Naive B cell (primary cell): ENCODE data around the gene CEMIP. TPM values are rescaled to one million over a fixed set of nuclear protein-coding genes. Genes with fewer than 3 reads are reported as not detected.

ENCODE experiments used
- ATAC-seq, 2 donors: fragments of 150-1000 bp; cut with Tn5 transposase; 2 replicates each; pipeline ENCODE4 v1.10.0; 2021; ENCODE audit warnings: low read depth in 2 of 2, mild to moderate bottlenecking in 2 of 2, moderate library complexity in 2 of 2
- DNase-seq: peaks from one replicate; pipeline ENCODE4 v3.0.0; 2022
- H3K27ac Mint-ChIP-seq, 6 donors: one replicate each; pipeline ENCODE4 v1.8.0; 2020 to 2022; ENCODE audit warnings: mild to moderate bottlenecking in 6 of 6, mixed read lengths in 6 of 6, moderate library complexity in 5 of 6, inconsistent platforms in 2 of 6
- H3K27me3 Mint-ChIP-seq, 3 donors: one replicate each; pipeline ENCODE4 v1.8.0; 2021 to 2022; ENCODE audit warnings: mixed read lengths in 3 of 3, mild to moderate bottlenecking in 1 of 3
- H3K36me3 Mint-ChIP-seq, 2 donors: one replicate each; pipeline ENCODE4 v1.8.0; 2020 to 2022; ENCODE audit warnings: mixed read lengths in 2 of 2, inconsistent platforms in 1 of 2, mild to moderate bottlenecking in 1 of 2
- H3K4me1 Mint-ChIP-seq, 3 donors: one replicate each; pipeline ENCODE4 v1.8.0; 2020 to 2022; ENCODE audit warnings: mixed read lengths in 3 of 3, inconsistent platforms in 1 of 3, mild to moderate bottlenecking in 1 of 3, moderate library complexity in 1 of 3
- H3K4me3 Mint-ChIP-seq, 8 donors: one replicate each; pipeline ENCODE4 v1.8.0; 2020 to 2022; ENCODE audit warnings: mild to moderate bottlenecking in 8 of 8, mixed read lengths in 8 of 8, moderate library complexity in 8 of 8, inconsistent platforms in 2 of 8
- H3K9me3 Mint-ChIP-seq, 7 donors: one replicate each; pipeline ENCODE4 v1.8.0; 2020 to 2022; ENCODE audit warnings: mixed read lengths in 7 of 7, mild to moderate bottlenecking in 5 of 7, inconsistent platforms in 2 of 7, moderate library complexity in 1 of 7
- polyA plus RNA-seq, 6 donors: library from polyadenylated mRNA; unstranded; fragments of 300-500 nt; fragmentation: Illumina TruSeq; gene quantifications; one replicate each; pipeline ENCODE4 v1.2.3, GENCODE V29; 2021; ENCODE audit warnings: low read depth in 6 of 6

Gene CEMIP, protein sequence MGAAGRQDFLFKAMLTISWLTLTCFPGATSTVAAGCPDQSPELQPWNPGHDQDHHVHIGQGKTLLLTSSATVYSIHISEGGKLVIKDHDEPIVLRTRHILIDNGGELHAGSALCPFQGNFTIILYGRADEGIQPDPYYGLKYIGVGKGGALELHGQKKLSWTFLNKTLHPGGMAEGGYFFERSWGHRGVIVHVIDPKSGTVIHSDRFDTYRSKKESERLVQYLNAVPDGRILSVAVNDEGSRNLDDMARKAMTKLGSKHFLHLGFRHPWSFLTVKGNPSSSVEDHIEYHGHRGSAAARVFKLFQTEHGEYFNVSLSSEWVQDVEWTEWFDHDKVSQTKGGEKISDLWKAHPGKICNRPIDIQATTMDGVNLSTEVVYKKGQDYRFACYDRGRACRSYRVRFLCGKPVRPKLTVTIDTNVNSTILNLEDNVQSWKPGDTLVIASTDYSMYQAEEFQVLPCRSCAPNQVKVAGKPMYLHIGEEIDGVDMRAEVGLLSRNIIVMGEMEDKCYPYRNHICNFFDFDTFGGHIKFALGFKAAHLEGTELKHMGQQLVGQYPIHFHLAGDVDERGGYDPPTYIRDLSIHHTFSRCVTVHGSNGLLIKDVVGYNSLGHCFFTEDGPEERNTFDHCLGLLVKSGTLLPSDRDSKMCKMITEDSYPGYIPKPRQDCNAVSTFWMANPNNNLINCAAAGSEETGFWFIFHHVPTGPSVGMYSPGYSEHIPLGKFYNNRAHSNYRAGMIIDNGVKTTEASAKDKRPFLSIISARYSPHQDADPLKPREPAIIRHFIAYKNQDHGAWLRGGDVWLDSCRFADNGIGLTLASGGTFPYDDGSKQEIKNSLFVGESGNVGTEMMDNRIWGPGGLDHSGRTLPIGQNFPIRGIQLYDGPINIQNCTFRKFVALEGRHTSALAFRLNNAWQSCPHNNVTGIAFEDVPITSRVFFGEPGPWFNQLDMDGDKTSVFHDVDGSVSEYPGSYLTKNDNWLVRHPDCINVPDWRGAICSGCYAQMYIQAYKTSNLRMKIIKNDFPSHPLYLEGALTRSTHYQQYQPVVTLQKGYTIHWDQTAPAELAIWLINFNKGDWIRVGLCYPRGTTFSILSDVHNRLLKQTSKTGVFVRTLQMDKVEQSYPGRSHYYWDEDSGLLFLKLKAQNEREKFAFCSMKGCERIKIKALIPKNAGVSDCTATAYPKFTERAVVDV (N-terminal part only)
- polyA plus RNA-seq = under 1 TPM in 3 of 6 donors, not detected in 3; 0.03 to 0.12 (median 0.05) TPM

- peak; percentile 17 for DNase-seq
- Mint-ChIP-seq H3K27ac (no peak within 1 kb of the TSS), H3K27me3 (peaks cover 14 to 34% (median 31%) of the 10 kb centered on the region in 3 donors), H3K9me3 (no peaks in the 10 kb centered on the region), H3K4me1 (peaks cover 8 to 11% (median 9%) of the 10 kb centered on the region in 3 donors), H3K36me3 (no peaks in the 10 kb centered on the region), H3K4me3 (peak within 1 kb of the TSS in 5 of 8 donors; percentile 56 to 88 (median 75))
- peak; percentile 61 to 76 for ATAC-seq
Observed at GRCh38 chr15:80778964-80779657, at the start of gene CEMIP. Gene CEMIP (plus strand): TSS chr15:80779370. CDS start chr15:80873880, 94,510 bp downstream.

DNA sequence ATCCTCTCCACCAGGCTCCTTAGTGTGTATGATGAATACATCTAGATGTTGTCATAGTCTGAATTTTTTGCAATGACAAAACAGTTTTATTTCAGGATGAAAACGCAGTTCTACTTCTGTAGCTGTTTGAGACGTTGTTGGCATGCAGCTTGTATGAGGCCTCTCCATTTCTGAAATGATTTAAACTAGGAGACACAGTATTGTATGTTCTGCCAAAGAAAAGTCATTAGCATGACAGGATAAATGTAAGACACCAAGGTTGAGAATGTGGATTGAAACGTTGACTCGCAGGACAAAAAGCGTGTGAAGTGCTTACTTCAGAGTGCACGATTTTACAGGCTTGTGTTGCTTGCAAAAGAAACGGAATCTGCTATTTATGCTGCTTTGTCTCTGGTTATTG, 48.8 kb upstream of the CEMIP start:
- Mint-ChIP-seq H3K27me3 (no peaks in the 10 kb centered on the region), H3K36me3 (no peaks in the 10 kb centered on the region), H3K27ac (no peak overlapping the region), H3K4me1 (no peaks in the 10 kb centered on the region), H3K9me3 (peaks cover 0 to 13% (median 6%) of the 10 kb centered on the region in 7 donors), H3K4me3 (no peak overlapping the region)
- DNase-seq (no peak), ATAC-seq (no peak)

- Mint-ChIP-seq H3K9me3 (peaks cover 0 to 11% (median 3%) of the 10 kb centered on the region in 7 donors), H3K27ac (no peak overlapping the region), H3K4me1 (no peaks in the 10 kb centered on the region), H3K36me3 (no peaks in the 10 kb centered on the region), H3K4me3 (no peak overlapping the region), H3K27me3 (no peaks in the 10 kb centered on the region)
- DNase-seq (no peak), ATAC-seq (no peak)
Observed at GRCh38 chr15:80730926-80731325, 48.2 kb upstream of the CEMIP start.

DNA sequence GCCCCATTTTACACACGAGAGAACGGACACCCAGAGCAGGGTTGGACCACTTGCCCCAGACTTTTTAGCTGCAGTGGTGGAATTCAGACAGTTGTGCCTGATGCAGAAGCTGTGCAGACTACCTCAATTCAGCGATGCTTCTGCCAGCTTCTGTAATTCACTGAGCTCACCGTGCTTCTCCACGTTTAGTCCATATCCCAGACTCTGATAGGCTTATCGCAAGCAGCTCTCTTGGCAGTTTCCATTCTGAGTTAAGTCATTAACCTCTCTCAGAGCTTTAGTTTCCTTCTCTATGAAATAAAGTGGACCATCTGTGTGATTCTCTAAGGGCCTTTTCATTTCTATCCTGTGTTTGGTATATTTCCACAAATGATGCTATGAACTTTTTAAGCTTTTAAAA, 47.0 kb upstream of the CEMIP start:
- Mint-ChIP-seq H3K27ac (no peak overlapping the region), H3K9me3 (no peaks in the 10 kb centered on the region), H3K4me1 (no peaks in the 10 kb centered on the region), H3K36me3 (no peaks in the 10 kb centered on the region), H3K4me3 (no peak overlapping the region), H3K27me3 (no peaks in the 10 kb centered on the region)
- DNase-seq (no peak), ATAC-seq (no peak)

GRCh38 chr15:80732818-80733217, 46.4 kb upstream of the CEMIP start:
- Mint-ChIP-seq H3K27ac (no peak overlapping the region), H3K36me3 (peaks cover 0 to 4% of the 10 kb centered on the region in 2 donors), H3K9me3 (peaks cover 0 to 2% (median 0%) of the 10 kb centered on the region in 7 donors), H3K4me3 (no peak overlapping the region), H3K27me3 (no peaks in the 10 kb centered on the region), H3K4me1 (no peaks in the 10 kb centered on the region)
- DNase-seq = no peak
- no peak for ATAC-seq

- no peak for ATAC-seq
- H3K27me3 Mint-ChIP-seq = no peaks in the 10 kb centered on the region
- no peaks in the 10 kb centered on the region for H3K4me1 Mint-ChIP-seq
- H3K36me3 Mint-ChIP-seq = peaks cover 0 to 11% of the 10 kb centered on the region in 2 donors
- H3K9me3 Mint-ChIP-seq = peaks cover 0 to 2% (median 0%) of the 10 kb centered on the region in 7 donors
- H3K4me3 Mint-ChIP-seq = no peak overlapping the region
- peak overlapping the region in 1 of 6 donors; percentile 39 for H3K27ac Mint-ChIP-seq
- DNase-seq = no peak
Observed at GRCh38 chr15:80733460-80733859, 45.7 kb upstream of the CEMIP start.

- DNase-seq (no peak), ATAC-seq (no peak)
- Mint-ChIP-seq H3K27ac (no peak overlapping the region), H3K4me3 (no peak overlapping the region), H3K4me1 (no peaks in the 10 kb centered on the region), H3K27me3 (no peaks in the 10 kb centered on the region), H3K9me3 (peaks cover 0 to 9% (median 2%) of the 10 kb centered on the region in 7 donors), H3K36me3 (peaks cover 0 to 12% of the 10 kb centered on the region in 2 donors)
Observed at GRCh38 chr15:80735344-80735743, 43.8 kb upstream of the CEMIP start.

- Mint-ChIP-seq H3K4me3 (no peak overlapping the region), H3K9me3 (peaks cover 0 to 9% (median 2%) of the 10 kb centered on the region in 7 donors), H3K4me1 (no peaks in the 10 kb centered on the region), H3K27me3 (no peaks in the 10 kb centered on the region), H3K27ac (no peak overlapping the region), H3K36me3 (peaks cover 0 to 12% of the 10 kb centered on the region in 2 donors)
- ATAC-seq = no peak
- no peak for DNase-seq
Observed at GRCh38 chr15:80736560-80736959, 42.6 kb upstream of the CEMIP start.

DNA sequence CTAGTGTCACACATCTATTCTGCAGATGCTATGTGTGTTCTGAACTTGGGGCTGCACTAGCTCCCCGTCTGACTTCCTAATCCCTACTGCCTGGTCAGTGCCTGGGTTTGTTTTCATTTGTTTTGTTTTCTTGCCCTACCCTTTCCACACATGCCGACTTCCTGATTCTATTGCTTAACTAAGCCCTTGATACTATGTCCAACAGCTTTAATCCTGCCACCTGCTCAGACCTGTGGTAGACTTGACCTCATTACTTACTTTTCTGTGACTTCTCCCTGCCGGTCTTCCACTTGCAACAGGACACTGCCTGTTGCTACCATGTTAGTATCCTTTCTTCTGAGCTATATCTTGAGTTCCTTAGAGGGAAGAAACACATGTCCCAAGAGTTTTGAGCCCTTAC, 39.3 kb upstream of the CEMIP start:
- H3K4me3 Mint-ChIP-seq = no peak overlapping the region
- peaks cover 0 to 12% of the 10 kb centered on the region in 2 donors for H3K36me3 Mint-ChIP-seq
- no peaks in the 10 kb centered on the region for H3K27me3 Mint-ChIP-seq
- no peak for DNase-seq
- ATAC-seq = no peak
- peaks cover 0 to 9% (median 2%) of the 10 kb centered on the region in 7 donors for H3K9me3 Mint-ChIP-seq
- H3K4me1 Mint-ChIP-seq = no peaks in the 10 kb centered on the region
- H3K27ac Mint-ChIP-seq = peak overlapping the region in 2 of 6 donors; percentile 18 to 45

DNA sequence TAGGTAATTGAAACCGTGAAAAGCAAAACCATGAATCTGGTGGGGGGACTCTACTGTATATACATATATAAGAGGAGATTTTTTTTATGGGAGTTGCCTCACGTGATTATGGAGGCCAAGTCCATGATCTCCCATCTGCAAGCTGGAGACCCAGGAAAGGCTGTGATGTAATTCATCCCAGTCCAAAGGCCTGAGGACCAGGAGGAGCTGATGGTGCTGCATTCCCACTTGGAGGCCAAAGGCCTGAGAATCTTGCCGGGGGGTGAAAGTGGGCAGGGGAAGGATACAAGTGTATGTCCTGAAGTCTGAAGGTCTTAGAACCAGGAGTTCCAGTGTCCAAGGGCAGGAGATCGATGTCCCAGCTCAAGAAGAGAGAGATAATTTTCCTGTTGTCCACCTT, 37.1 kb upstream of the CEMIP start:
- no peaks in the 10 kb centered on the region for H3K4me1 Mint-ChIP-seq
- H3K27ac Mint-ChIP-seq = no peak overlapping the region
- no peak overlapping the region for H3K4me3 Mint-ChIP-seq
- peaks cover 5 to 20% of the 10 kb centered on the region in 2 donors for H3K36me3 Mint-ChIP-seq
- no peak for ATAC-seq
- H3K9me3 Mint-ChIP-seq = peaks cover 2 to 19% (median 8%) of the 10 kb centered on the region in 7 donors
- DNase-seq = no peak
- no peaks in the 10 kb centered on the region for H3K27me3 Mint-ChIP-seq

- ATAC-seq (no peak), DNase-seq (no peak)
- peaks cover 5 to 10% of the 10 kb centered on the region in 2 donors for H3K36me3 Mint-ChIP-seq
- no peaks in the 10 kb centered on the region for H3K27me3 Mint-ChIP-seq
- no peaks in the 10 kb centered on the region for H3K4me1 Mint-ChIP-seq
- no peak overlapping the region for H3K4me3 Mint-ChIP-seq
- no peak overlapping the region for H3K27ac Mint-ChIP-seq
- H3K9me3 Mint-ChIP-seq = peaks cover 2 to 19% (median 8%) of the 10 kb centered on the region in 7 donors
Observed at GRCh38 chr15:80743189-80743833, 35.9 kb upstream of the CEMIP start.

GRCh38 chr15:80744415-80744814, 34.8 kb upstream of the CEMIP start:
- peaks cover 5 to 8% of the 10 kb centered on the region in 2 donors for H3K36me3 Mint-ChIP-seq
- H3K27me3 Mint-ChIP-seq = no peaks in the 10 kb centered on the region
- ATAC-seq = no peak
- no peak for DNase-seq
- no peaks in the 10 kb centered on the region for H3K4me1 Mint-ChIP-seq
- peaks cover 2 to 12% (median 6%) of the 10 kb centered on the region in 7 donors for H3K9me3 Mint-ChIP-seq
- H3K4me3 Mint-ChIP-seq = no peak overlapping the region
- no peak overlapping the region for H3K27ac Mint-ChIP-seq
